HCT116 (cell line): ENCODE results near the gene MEG3. TPM values are rescaled to one million over a fixed set of nuclear protein-coding genes. Genes with fewer than 3 reads are reported as not detected.

Experiments
- ATAC-seq: fragments of 200-7000 bp; cut with Tn5 transposase; 2 replicates; pipeline ENCODE4 v1.9.1; 2020; ENCODE audit warnings: mild to moderate bottlenecking, moderate library complexity
- BruUV-seq: library from RNA; stranded (reverse); fragments of 400-500 nt; replicated peaks from 2 replicates; lab custom pipeline; 2021; lab: Mats Ljungman, UMichigan
- CTCF ChIA-PET: fragments of 300-600 bp; sonication (Branson Sonifier 250); formaldehyde crosslinking; loops from one replicate; lab custom pipeline; 2021; ENCODE audit warnings: antibody characterized with exemption; lab: Charles Lee
- POLR2A ChIA-PET: fragments of 300-600, 350-600 bp; sonication (Branson Sonifier 250); formaldehyde crosslinking; loops from one replicate; lab custom pipeline; 2021; ENCODE audit warnings: antibody characterized with exemption; lab: Charles Lee
- RAD21 ChIA-PET, 2 experiments: fragments of 300-600 bp; sonication (Branson Sonifier 250); formaldehyde crosslinking; loops; one replicate each; lab custom pipeline; 2023; ENCODE audit warnings: low total read pairs in 2 of 2; ENCODE audit not compliant: uncharacterized antibody in 2 of 2, unreplicated experiment in 2 of 2, low non-redundant PET in 1 of 2; lab: Charles Lee
- DNase-seq: peaks from one replicate; pipeline ENCODE4 v3.0.0-alpha.2; 2010; ENCODE audit warnings: low read depth, low spot score
- H2AFZ ChIP-seq: fragments of 200-600 bp; shearing (Covaris generic), sonication (generic); 2 replicates; pipeline ENCODE4 v1.6.1; 2017; ENCODE audit warnings: low read depth, mixed run types, mixed read lengths, antibody characterized with exemption, low read length; ENCODE audit not compliant: poor library complexity, severe bottlenecking
- H3K27ac ChIP-seq: 2 replicates; pipeline ENCODE4 v1.5.1; 2012; ENCODE audit warnings: low read depth, low read length
- H3K27me3 ChIP-seq: fragments of 200-600 bp; sonication (generic); 2 replicates; pipeline ENCODE4 v1.6.1; 2016; ENCODE audit warnings: mixed run types, low read length, mixed read lengths; ENCODE audit not compliant: insufficient read depth
- H3K36me3 ChIP-seq, 2 experiments: fragments of 200-500 bp in 1 of 2; fragments of 200-600 bp in 1 of 2; sonication (Bioruptor generic) in 1 of 2; sonication (generic) in 1 of 2; 2 replicates each; pipeline versions ENCODE4 v1.5.1 to v1.6.1; 2014 to 2016; ENCODE audit warnings: low read length in 2 of 2, inconsistent platforms in 1 of 2, mixed read lengths in 1 of 2, mixed run types in 1 of 2; ENCODE audit not compliant: insufficient read depth in 2 of 2, control insufficient read depth in 1 of 2
- H3K4me1 ChIP-seq, 2 experiments: fragments of 200-600 bp in 1 of 2; sonication (generic) in 1 of 2; 2 replicates each; pipeline versions ENCODE4 v1.5.1 to v1.6.1; 2012 to 2017; ENCODE audit warnings: low read length in 2 of 2, inconsistent platforms in 1 of 2, mild to moderate bottlenecking in 1 of 2, mixed read lengths in 1 of 2, mixed run types in 1 of 2, moderate library complexity in 1 of 2; ENCODE audit not compliant: insufficient read depth in 2 of 2, control insufficient read depth in 1 of 2
- H3K4me2 ChIP-seq: fragments of 200-600 bp; sonication (generic); 2 replicates; pipeline ENCODE4 v1.6.1; 2017; ENCODE audit warnings: mixed run types, low read length, mixed read lengths
- H3K4me3 ChIP-seq, 2 experiments: fragments of 200-600 bp in 1 of 2; sonication (generic) in 1 of 2; replicated peaks in 1 of 2; 2 replicates each; pipeline ENCODE4 v1.5.1; 2011 to 2016; ENCODE audit warnings: low read length in 2 of 2, control low read depth in 1 of 2, low read depth in 1 of 2, mild to moderate bottlenecking in 1 of 2, mixed read lengths in 1 of 2, mixed run types in 1 of 2
- H3K79me2 ChIP-seq: fragments of 200-600 bp; sonication (generic); 2 replicates; pipeline ENCODE4 v1.6.1; 2017; ENCODE audit warnings: mild to moderate bottlenecking, mixed run types, low read length, moderate library complexity, mixed read lengths; ENCODE audit not compliant: insufficient read depth
- H3K9ac ChIP-seq: fragments of 200-600 bp; sonication (generic); 2 replicates; pipeline ENCODE4 v1.6.1; 2016; ENCODE audit warnings: low read length, mixed read lengths
- H3K9me2 ChIP-seq: fragments of 200-600 bp; sonication (generic), shearing (Covaris generic); 2 replicates; pipeline ENCODE4 v1.6.1; 2017; ENCODE audit warnings: mixed run types, mild to moderate bottlenecking, moderate library complexity; ENCODE audit not compliant: insufficient read depth
- H3K9me3 ChIP-seq, 2 experiments: fragments of 200-500 bp in 1 of 2; fragments of 200-600 bp in 1 of 2; sonication (Bioruptor generic) in 1 of 2; sonication (generic) in 1 of 2; 2 replicates each; pipeline ENCODE4 v1.6.1; 2014 to 2017; ENCODE audit warnings: low read length in 2 of 2, mixed read lengths in 2 of 2, inconsistent platforms in 1 of 2, low read depth in 1 of 2, mild to moderate bottlenecking in 1 of 2, mixed run types in 1 of 2, moderate library complexity in 1 of 2; ENCODE audit not compliant: control insufficient read depth in 1 of 2, insufficient read depth in 1 of 2
- H4K20me1 ChIP-seq: fragments of 200-600 bp; sonication (generic), shearing (Covaris generic); 2 replicates; pipeline ENCODE4 v1.6.1; 2017; ENCODE audit warnings: mixed run types, mild to moderate bottlenecking, moderate library complexity; ENCODE audit not compliant: insufficient read depth
- CBX3 ChIP-seq: IDR thresholded peaks from 2 replicates; pipeline ENCODE4 v1.6.1; 2012; ENCODE audit warnings: low read depth
- ELF1 ChIP-seq: IDR thresholded peaks from 2 replicates; pipeline ENCODE4 v1.6.1; 2012; ENCODE audit warnings: low read depth, borderline replicate concordance
- POLR2A ChIP-seq: IDR thresholded peaks from 2 replicates; pipeline ENCODE4 v1.7.0; 2011; ENCODE audit warnings: borderline replicate concordance; ENCODE audit not compliant: insufficient read depth, insufficient read length; ENCODE audit errors: extremely low read depth
- POLR2AphosphoS5 ChIP-seq: IDR thresholded peaks from 2 replicates; pipeline ENCODE4 v1.6.1; 2011; ENCODE audit warnings: mild to moderate bottlenecking, low read depth, low read length, moderate library complexity
- REST ChIP-seq: IDR thresholded peaks from 2 replicates; pipeline ENCODE4 v1.6.1; 2012; ENCODE audit warnings: low read depth
- ZNF274 ChIP-seq: fragments of 200-500 bp; sonication (Bioruptor generic); IDR thresholded peaks from 2 replicates; pipeline ENCODE4 v1.6.1; 2014; ENCODE audit warnings: mild to moderate bottlenecking, low read depth, low read length, inconsistent platforms
- intact Hi-C: fragments of 100-400 bp; cut with micrococcal nuclease; formaldehyde crosslinking; loops from 2 replicates; pipeline ENCODE4 v1.10.0; 2022
- total RNA-seq: library from RNA; stranded (reverse); gene quantifications from one replicate; pipeline ENCODE4 v1.2.1, GENCODE V29; 2021; ENCODE audit not compliant: unreplicated experiment
- TF ChIP-seq, protein P1 (sequence below): IDR thresholded peaks from 2 replicates; pipeline ENCODE4 v1.6.1; 2011; ENCODE audit warnings: mild to moderate bottlenecking, low read length, moderate library complexity; ENCODE audit not compliant: insufficient replicate concordance; ENCODE audit errors: extremely low read depth
- TF ChIP-seq, protein P2 (sequence below): IDR thresholded peaks from 2 replicates; pipeline ENCODE4 v1.6.1; 2012

The MEG3 gene
- total RNA-seq, 1 experiment from 2014 or later: 2.5 TPM

GRCh38 chr14:100834794-100835547 lies 9.1 kb downstream of the MEG3 start:
- POLR2A ChIA-PET: no interaction called here
- no peak for ATAC-seq
- no peaks in the 10 kb centered on the region for H3K27me3 ChIP-seq
- no peak overlapping the region for H3K9ac ChIP-seq
- H3K4me3 ChIP-seq: no peak overlapping the region
- H3K79me2 ChIP-seq: no peaks in the 10 kb centered on the region
- H3K9me2 ChIP-seq: no peaks in the 10 kb centered on the region
- no peaks in the 10 kb centered on the region for H3K4me1 ChIP-seq
- CTCF ChIA-PET: no interaction called here
- H3K27ac ChIP-seq: no peak overlapping the region
- TF ChIP-seq POLR2AphosphoS5: no peak
- TF ChIP-seq, protein P1, sequence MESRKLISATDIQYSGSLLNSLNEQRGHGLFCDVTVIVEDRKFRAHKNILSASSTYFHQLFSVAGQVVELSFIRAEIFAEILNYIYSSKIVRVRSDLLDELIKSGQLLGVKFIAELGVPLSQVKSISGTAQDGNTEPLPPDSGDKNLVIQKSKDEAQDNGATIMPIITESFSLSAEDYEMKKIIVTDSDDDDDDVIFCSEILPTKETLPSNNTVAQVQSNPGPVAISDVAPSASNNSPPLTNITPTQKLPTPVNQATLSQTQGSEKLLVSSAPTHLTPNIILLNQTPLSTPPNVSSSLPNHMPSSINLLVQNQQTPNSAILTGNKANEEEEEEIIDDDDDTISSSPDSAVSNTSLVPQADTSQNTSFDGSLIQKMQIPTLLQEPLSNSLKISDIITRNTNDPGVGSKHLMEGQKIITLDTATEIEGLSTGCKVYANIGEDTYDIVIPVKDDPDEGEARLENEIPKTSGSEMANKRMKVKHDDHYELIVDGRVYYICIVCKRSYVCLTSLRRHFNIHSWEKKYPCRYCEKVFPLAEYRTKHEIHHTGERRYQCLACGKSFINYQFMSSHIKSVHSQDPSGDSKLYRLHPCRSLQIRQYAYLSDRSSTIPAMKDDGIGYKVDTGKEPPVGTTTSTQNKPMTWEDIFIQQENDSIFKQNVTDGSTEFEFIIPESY: no peak
- no peak for TF ChIP-seq CBX3
- TF ChIP-seq, protein P2, sequence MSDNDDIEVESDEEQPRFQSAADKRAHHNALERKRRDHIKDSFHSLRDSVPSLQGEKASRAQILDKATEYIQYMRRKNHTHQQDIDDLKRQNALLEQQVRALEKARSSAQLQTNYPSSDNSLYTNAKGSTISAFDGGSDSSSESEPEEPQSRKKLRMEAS: no peak
- TF ChIP-seq REST: no peak
- no peak for TF ChIP-seq ELF1
- no peak for TF ChIP-seq POLR2A
- no peak for TF ChIP-seq ZNF274
- H2AFZ ChIP-seq: no peak overlapping the region
- BruUV-seq: no TSS peak
- RAD21 ChIA-PET: no interaction called here
- H4K20me1 ChIP-seq: no peaks in the 10 kb centered on the region
- H3K36me3 ChIP-seq: no peaks in the 10 kb centered on the region
- intact Hi-C loops: no loop called here
- no peak overlapping the region for H3K4me2 ChIP-seq
- H3K9me3 ChIP-seq: no peaks in the 10 kb centered on the region
- DNase-seq: no peak
